Caco-2 (cell line): Measurements from ENCODE around the gene TRPV4. TPM values are rescaled to one million over a fixed set of nuclear protein-coding genes. Genes with fewer than 3 reads are reported as not detected.

Experiments
- BruUV-seq: library from RNA; stranded (reverse); fragments of 400-500 nt; replicated peaks from 2 replicates; lab custom pipeline; 2021; lab: Mats Ljungman, UMichigan
- CTCF ChIA-PET: fragments of 300-600 bp; sonication (Branson Sonifier 250); formaldehyde crosslinking; loops from one replicate; lab custom pipeline; 2022; ENCODE audit warnings: antibody characterized with exemption; lab: Charles Lee
- POLR2A ChIA-PET: fragments of 300-600 bp; sonication (Branson Sonifier 250); formaldehyde crosslinking; loops from one replicate; lab custom pipeline; 2022; ENCODE audit warnings: antibody characterized with exemption; lab: Charles Lee
- DNase-seq, 2 experiments: peaks; one replicate each; pipeline versions ENCODE4 v3.0.0 to v3.0.0-alpha.2; 2020 to 2022
- H3K27me3 ChIP-seq: replicated peaks from 2 replicates; pipeline ENCODE4 v1.6.0; 2011; ENCODE audit warnings: low read length; ENCODE audit not compliant: control insufficient read depth, insufficient read depth
- H3K36me3 ChIP-seq: 2 replicates; pipeline ENCODE4 v1.5.1; 2011; ENCODE audit warnings: low read length; ENCODE audit not compliant: control insufficient read depth, insufficient read depth
- H3K4me1 ChIP-seq: fragments of 250-450 bp; sonication (Bioruptor Pico); 2 replicates; pipeline ENCODE4 v1.5.1; 2020; ENCODE audit warnings: mild to moderate bottlenecking
- H3K4me3 ChIP-seq: 2 replicates; pipeline ENCODE4 v1.5.1; 2011; ENCODE audit warnings: low read depth, mild to moderate bottlenecking, control low read depth, low read length
- H3K9me3 ChIP-seq: fragments of 250-450 bp; sonication (Bioruptor Pico); 2 replicates; pipeline ENCODE4 v1.5.1; 2020; ENCODE audit warnings: mild to moderate bottlenecking, moderate library complexity
- H3K27ac Mint-ChIP-seq: one replicate; pipeline ENCODE4 v1.8.0; 2022; ENCODE audit warnings: mixed read lengths; ENCODE audit not compliant: unreplicated experiment
- H3K27me3 Mint-ChIP-seq: one replicate; pipeline ENCODE4 v1.8.0; 2022; ENCODE audit warnings: mixed read lengths; ENCODE audit not compliant: insufficient read depth, unreplicated experiment
- H3K36me3 Mint-ChIP-seq: one replicate; pipeline ENCODE4 v1.8.0; 2022; ENCODE audit warnings: mild to moderate bottlenecking, mixed read lengths; ENCODE audit not compliant: insufficient read depth, unreplicated experiment
- H3K4me1 Mint-ChIP-seq: one replicate; pipeline ENCODE4 v1.8.0; 2022; ENCODE audit warnings: low read depth, mixed read lengths; ENCODE audit not compliant: unreplicated experiment
- H3K4me3 Mint-ChIP-seq: one replicate; pipeline ENCODE4 v1.8.0; 2022; ENCODE audit warnings: mild to moderate bottlenecking, moderate library complexity, mixed read lengths; ENCODE audit not compliant: unreplicated experiment
- H3K9me3 Mint-ChIP-seq: one replicate; pipeline ENCODE4 v1.8.0; 2022; ENCODE audit warnings: mixed read lengths; ENCODE audit not compliant: unreplicated experiment
- intact Hi-C: fragments of 100-400 bp; cut with micrococcal nuclease; formaldehyde crosslinking; loops from one replicate; pipeline ENCODE4 v1.10.0; 2022; ENCODE audit not compliant: unreplicated experiment
- total RNA-seq: library from RNA; stranded (reverse); gene quantifications from 2 replicates; pipeline ENCODE4 v1.2.3, GENCODE V29; 2022
- TF ChIP-seq, protein P1 (sequence below), 2 experiments: fragments of 200-600 bp in 1 of 2; IDR thresholded peaks; 1 replicate in 1 of 2; 2 replicates in 1 of 2; pipeline versions ENCODE4 v1.5.1 to v1.8.0; 2011 to 2022; ENCODE audit warnings: antibody characterized with exemption in 1 of 2, control low read depth in 1 of 2, inconsistent platforms in 1 of 2, low read depth in 1 of 2, low read length in 1 of 2, mild to moderate bottlenecking in 1 of 2, moderate library complexity in 1 of 2; ENCODE audit not compliant: insufficient read depth in 1 of 2, severe bottlenecking in 1 of 2, unreplicated experiment in 1 of 2

Gene TRPV4
- total RNA-seq, 1 experiment from 2014 or later, result not detected

DNA sequence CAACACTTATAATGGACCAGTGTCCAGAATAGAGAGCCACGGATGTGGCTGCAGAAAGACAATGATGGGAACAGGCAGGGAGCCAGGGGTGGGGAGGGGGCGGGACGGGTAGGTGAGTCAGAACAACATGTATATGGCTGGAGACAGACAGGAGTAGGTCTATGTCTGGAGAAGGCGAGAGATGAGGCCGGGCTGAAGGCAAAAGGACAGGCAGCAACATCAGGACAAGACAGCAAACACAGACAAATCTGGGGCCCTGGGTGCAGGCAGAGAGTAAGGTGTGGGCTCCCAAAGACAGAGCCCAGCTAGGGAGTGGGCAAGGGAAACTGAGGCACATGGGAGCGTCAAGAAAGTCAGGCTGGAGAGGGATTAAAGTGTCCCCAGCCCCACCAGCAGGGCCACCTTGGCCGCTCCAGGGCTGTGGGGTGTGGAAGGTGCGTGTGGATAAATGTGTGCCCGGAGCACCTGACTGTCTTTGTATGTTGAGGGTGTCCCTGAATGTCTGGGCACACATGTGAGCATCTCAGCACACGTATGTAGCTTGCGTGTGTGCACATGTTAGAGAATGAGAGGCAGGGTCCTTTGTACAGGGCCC lies 75.4 kb downstream of the TRPV4 start:
- peaks cover 16% of the 10 kb centered on the region for H3K9me3 ChIP-seq
- no peak overlapping the region for H3K4me3 Mint-ChIP-seq
- BruUV-seq, result no TSS peak
- no peaks in the 10 kb centered on the region for H3K36me3 ChIP-seq
- H3K4me1 ChIP-seq, result no peaks in the 10 kb centered on the region
- TF ChIP-seq, protein P1, sequence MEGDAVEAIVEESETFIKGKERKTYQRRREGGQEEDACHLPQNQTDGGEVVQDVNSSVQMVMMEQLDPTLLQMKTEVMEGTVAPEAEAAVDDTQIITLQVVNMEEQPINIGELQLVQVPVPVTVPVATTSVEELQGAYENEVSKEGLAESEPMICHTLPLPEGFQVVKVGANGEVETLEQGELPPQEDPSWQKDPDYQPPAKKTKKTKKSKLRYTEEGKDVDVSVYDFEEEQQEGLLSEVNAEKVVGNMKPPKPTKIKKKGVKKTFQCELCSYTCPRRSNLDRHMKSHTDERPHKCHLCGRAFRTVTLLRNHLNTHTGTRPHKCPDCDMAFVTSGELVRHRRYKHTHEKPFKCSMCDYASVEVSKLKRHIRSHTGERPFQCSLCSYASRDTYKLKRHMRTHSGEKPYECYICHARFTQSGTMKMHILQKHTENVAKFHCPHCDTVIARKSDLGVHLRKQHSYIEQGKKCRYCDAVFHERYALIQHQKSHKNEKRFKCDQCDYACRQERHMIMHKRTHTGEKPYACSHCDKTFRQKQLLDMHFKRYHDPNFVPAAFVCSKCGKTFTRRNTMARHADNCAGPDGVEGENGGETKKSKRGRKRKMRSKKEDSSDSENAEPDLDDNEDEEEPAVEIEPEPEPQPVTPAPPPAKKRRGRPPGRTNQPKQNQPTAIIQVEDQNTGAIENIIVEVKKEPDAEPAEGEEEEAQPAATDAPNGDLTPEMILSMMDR (IDR thresholded peaks at IDR 0.05; ENCODE audit: insufficient read depth in 1 of 2, low read depth in 1 of 2, low read length in 1 of 2, severe bottlenecking in 1 of 2, unreplicated experiment in 1 of 2), result no peak
- intact Hi-C loops, result no loop called here
- peak in 1 of 2 experiments; percentile 10 for DNase-seq
- H3K27ac Mint-ChIP-seq, result no peak overlapping the region
- POLR2A ChIA-PET, result no interaction called here
- no peaks in the 10 kb centered on the region for H3K4me1 Mint-ChIP-seq
- peaks cover 25% of the 10 kb centered on the region for H3K36me3 Mint-ChIP-seq
- peaks cover 10% of the 10 kb centered on the region for H3K9me3 Mint-ChIP-seq
- H3K27me3 ChIP-seq, result no peaks in the 10 kb centered on the region
- no peak overlapping the region for H3K4me3 ChIP-seq
- CTCF ChIA-PET, result no interaction called here
- H3K27me3 Mint-ChIP-seq, result no peaks in the 10 kb centered on the region

DNA sequence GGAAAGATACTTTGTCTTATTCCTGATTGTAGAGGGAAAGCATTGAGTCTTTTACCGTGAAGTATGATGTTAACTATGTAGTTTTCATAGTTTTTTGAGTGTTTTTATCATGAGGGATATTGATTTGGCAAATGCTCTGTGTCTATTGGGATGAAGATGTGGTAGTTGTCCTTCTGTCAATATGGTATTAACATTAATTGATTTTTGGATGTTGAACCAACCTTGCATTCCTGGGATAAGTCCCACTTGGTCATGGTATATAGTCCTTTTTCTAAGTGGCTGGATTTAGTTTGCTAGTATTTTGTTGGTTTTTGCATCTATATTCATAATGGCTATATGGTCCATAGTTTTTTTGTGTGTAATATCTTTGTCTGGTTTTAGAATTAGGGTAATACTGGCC lies 76.7 kb downstream of the TRPV4 start:
- ChIA-PET CTCF (no interaction called here), POLR2A (no interaction called here)
- DNase-seq, result no peak
- Mint-ChIP-seq H3K4me1 (no peaks in the 10 kb centered on the region), H3K27ac (no peak overlapping the region), H3K4me3 (no peak overlapping the region), H3K9me3 (peaks cover 10% of the 10 kb centered on the region), H3K36me3 (peaks cover 25% of the 10 kb centered on the region), H3K27me3 (no peaks in the 10 kb centered on the region)
- no TSS peak for BruUV-seq
- no peak overlapping the region for H3K4me3 ChIP-seq
- intact Hi-C loops, result no loop called here
- peaks cover 16% of the 10 kb centered on the region for H3K9me3 ChIP-seq
- H3K4me1 ChIP-seq, result no peaks in the 10 kb centered on the region
- no peaks in the 10 kb centered on the region for H3K36me3 ChIP-seq
- no peaks in the 10 kb centered on the region for H3K27me3 ChIP-seq
- TF ChIP-seq, protein P1 (IDR thresholded peaks at IDR 0.05; ENCODE audit: insufficient read depth in 1 of 2, low read depth in 1 of 2, low read length in 1 of 2, severe bottlenecking in 1 of 2, unreplicated experiment in 1 of 2), result no peak

DNA sequence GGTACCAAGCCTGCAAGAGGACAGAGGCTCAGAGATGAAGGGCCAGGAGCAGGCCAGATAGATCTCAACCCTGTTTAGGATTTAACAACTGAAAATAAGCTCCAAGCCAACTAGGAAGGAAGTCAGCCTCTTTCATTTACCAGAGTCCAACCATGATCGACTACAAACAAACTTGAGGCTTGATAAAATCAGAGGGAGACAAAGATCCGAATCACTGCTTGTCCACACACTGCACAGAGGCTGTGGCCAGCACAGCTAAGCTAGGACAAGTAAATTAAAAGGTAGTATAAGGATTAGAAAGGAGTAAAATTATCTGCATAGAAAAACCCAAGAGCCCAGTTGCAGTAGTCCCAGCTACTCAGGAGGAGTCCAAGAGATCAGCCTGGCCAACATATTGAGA lies 79.2 kb downstream of the TRPV4 start:
- Mint-ChIP-seq H3K36me3 (peaks cover 20% of the 10 kb centered on the region), H3K4me1 (no peaks in the 10 kb centered on the region), H3K27me3 (no peaks in the 10 kb centered on the region), H3K27ac (no peak overlapping the region), H3K9me3 (peaks cover 10% of the 10 kb centered on the region), H3K4me3 (no peak overlapping the region)
- peaks cover 16% of the 10 kb centered on the region for H3K9me3 ChIP-seq
- no peaks in the 10 kb centered on the region for H3K27me3 ChIP-seq
- no peak for DNase-seq
- no peaks in the 10 kb centered on the region for H3K36me3 ChIP-seq
- POLR2A ChIA-PET, result interaction anchor here (0.6 kb wide), 1 partner anchor 134 kb away, joined by 7 read pairs; no protein-coding TSS in a partner anchor
- no peaks in the 10 kb centered on the region for H3K4me1 ChIP-seq
- BruUV-seq, result no TSS peak
- CTCF ChIA-PET, result interaction anchor here (1.3 kb wide), 1 partner anchor 10 kb away, joined by 3 read pairs; no protein-coding TSS in a partner anchor
- no peak overlapping the region for H3K4me3 ChIP-seq
- intact Hi-C loops, result no loop called here
- TF ChIP-seq, protein P1 (IDR thresholded peaks at IDR 0.05; ENCODE audit: insufficient read depth in 1 of 2, low read depth in 1 of 2, low read length in 1 of 2, severe bottlenecking in 1 of 2, unreplicated experiment in 1 of 2), result no peak
